ENCODE measurements around the gene SMOC2. TPM values are rescaled to one million over a fixed set of nuclear protein-coding genes. Genes with fewer than 3 reads are reported as not detected.

Gene SMOC2
- total RNA-seq, 1 experiment from 2014 or later, result 0.20 TPM

- DNase-seq (ENCODE audit: low spot score), result no peak
- in situ Hi-C loops (cut with HindIII; ENCODE audit: low sequenced_read_pairs), result no loop called here
Observed at GRCh38 chr6:168506460-168506859, 65.5 kb downstream of the SMOC2 start.

- in situ Hi-C loops (cut with HindIII; ENCODE audit: low sequenced_read_pairs), result no loop called here
- no peak for DNase-seq (ENCODE audit: low spot score)
Observed at GRCh38 chr6:168507297-168507696, 66.3 kb downstream of the SMOC2 start.

- in situ Hi-C loops (cut with HindIII; ENCODE audit: low sequenced_read_pairs), result no loop called here
- DNase-seq (ENCODE audit: low spot score), result no peak
Observed at GRCh38 chr6:168507730-168508129, 66.7 kb downstream of the SMOC2 start.

- no peak for DNase-seq (ENCODE audit: low spot score)
- in situ Hi-C loops (cut with HindIII; ENCODE audit: low sequenced_read_pairs), result no loop called here
Observed at GRCh38 chr6:168508903-168509302, 67.9 kb downstream of the SMOC2 start.

GRCh38 chr6:168513766-168514165, 72.8 kb downstream of the SMOC2 start:
- no peak for DNase-seq (ENCODE audit: low spot score)
- in situ Hi-C loops (cut with HindIII; ENCODE audit: low sequenced_read_pairs), result no loop called here

GRCh38 chr6:168514216-168514615, 73.2 kb downstream of the SMOC2 start:
- in situ Hi-C loops (cut with HindIII; ENCODE audit: low sequenced_read_pairs), result no loop called here
- DNase-seq (ENCODE audit: low spot score), result no peak

- DNase-seq (ENCODE audit: low spot score), result no peak
- in situ Hi-C loops (cut with HindIII; ENCODE audit: low sequenced_read_pairs), result no loop called here
Observed at GRCh38 chr6:168515376-168515775, 74.4 kb downstream of the SMOC2 start.

GRCh38 chr6:168516944-168517741, 76.2 kb downstream of the SMOC2 start:
- no peak for DNase-seq (ENCODE audit: low spot score)
- in situ Hi-C loops (cut with HindIII; ENCODE audit: low sequenced_read_pairs), result no loop called here

GRCh38 chr6:168517742-168518347, 76.9 kb downstream of the SMOC2 start:
- in situ Hi-C loops (cut with HindIII; ENCODE audit: low sequenced_read_pairs), result no loop called here
- DNase-seq (ENCODE audit: low spot score), result no peak

GRCh38 chr6:168518348-168518745, 77.4 kb downstream of the SMOC2 start:
- no peak for DNase-seq (ENCODE audit: low spot score)
- in situ Hi-C loops (cut with HindIII; ENCODE audit: low sequenced_read_pairs), result no loop called here

- no peak for DNase-seq (ENCODE audit: low spot score)
- in situ Hi-C loops (cut with HindIII; ENCODE audit: low sequenced_read_pairs), result no loop called here
Observed at GRCh38 chr6:168518867-168519266, 77.9 kb downstream of the SMOC2 start.

- no peak for DNase-seq (ENCODE audit: low spot score)
- in situ Hi-C loops (cut with HindIII; ENCODE audit: low sequenced_read_pairs), result no loop called here
Observed at GRCh38 chr6:168520233-168520632, 79.2 kb downstream of the SMOC2 start.

- DNase-seq (ENCODE audit: low spot score), result no peak
- in situ Hi-C loops (cut with HindIII; ENCODE audit: low sequenced_read_pairs), result no loop called here
Observed at GRCh38 chr6:168524571-168525001, 83.6 kb downstream of the SMOC2 start.

GRCh38 chr6:168525114-168525513, 84.1 kb downstream of the SMOC2 start:
- no peak for DNase-seq (ENCODE audit: low spot score)
- in situ Hi-C loops (cut with HindIII; ENCODE audit: low sequenced_read_pairs), result no loop called here

GRCh38 chr6:168525926-168526630, 85.1 kb downstream of the SMOC2 start:
- no peak for DNase-seq (ENCODE audit: low spot score)
- in situ Hi-C loops (cut with HindIII; ENCODE audit: low sequenced_read_pairs), result no loop called here

- in situ Hi-C loops (cut with HindIII; ENCODE audit: low sequenced_read_pairs), result no loop called here
Observed at GRCh38 chr6:168526841-168527281, 85.9 kb downstream of the SMOC2 start.

GRCh38 chr6:168527451-168528210, 86.6 kb downstream of the SMOC2 start:
- no peak for DNase-seq (ENCODE audit: low spot score)
- in situ Hi-C loops (cut with HindIII; ENCODE audit: low sequenced_read_pairs), result no loop called here

More at GRCh38 chr6:168526841-168527281, 85.9 kb downstream of the SMOC2 start:
- DNase-seq (ENCODE audit: low spot score), result no peak

GRCh38 chr6:168528474-168529095, 87.6 kb downstream of the SMOC2 start:
- in situ Hi-C loops (cut with HindIII; ENCODE audit: low sequenced_read_pairs), result no loop called here
- no peak for DNase-seq (ENCODE audit: low spot score)

- in situ Hi-C loops (cut with HindIII; ENCODE audit: low sequenced_read_pairs), result no loop called here
- DNase-seq (ENCODE audit: low spot score), result no peak
Observed at GRCh38 chr6:168529214-168529613, 88.2 kb downstream of the SMOC2 start.
